Right cardiac atrium (tissue), 5 donors: ENCODE data around the gene CEP170B. TPM values are rescaled to one million over a fixed set of nuclear protein-coding genes. Genes with fewer than 3 reads are reported as not detected.
A peak's percentile ranks its signal among the peaks of the same experiment; 100 is the strongest.
"Not testable (repeated sequence)": the region's sequence is repeated elsewhere in the genome, so short reads cannot be mapped to it uniquely, and the experiment has no call there.

Experiments used
- ATAC-seq, 2 donors: fragments of 200-7000 bp; cut with Tn5 transposase; one replicate each; pipeline versions ENCODE4 v1.8.0 to v1.9.1; 2020; ENCODE audit warnings: moderate library complexity in 2 of 2, mild to moderate bottlenecking in 1 of 2
- DNase-seq, 3 donors: peaks; one replicate each; pipeline ENCODE4 v3.0.0-alpha.2; 2020
- H3K27ac ChIP-seq: one replicate; pipeline ENCODE4 v1.5.1; 2013; ENCODE audit warnings: mild to moderate bottlenecking, low read length, control low read depth, moderate library complexity
- H3K27me3 ChIP-seq: one replicate; pipeline ENCODE4 v1.6.1; 2013; ENCODE audit not compliant: control insufficient read depth, insufficient read depth
- H3K4me1 ChIP-seq: one replicate; pipeline ENCODE4 v1.6.1; 2013; ENCODE audit warnings: low read length; ENCODE audit not compliant: control insufficient read depth, insufficient read depth
- H3K4me3 ChIP-seq: one replicate; pipeline ENCODE4 v1.5.1; 2013; ENCODE audit warnings: low read length, control low read depth
- H3K9me3 ChIP-seq: one replicate; pipeline ENCODE4 v1.6.1; 2013; ENCODE audit warnings: low read length; ENCODE audit not compliant: control insufficient read depth
- WGBS: extraction: QIAGEN DNeasy Blood & Tissue Kit; methylation state at CpG from one replicate; pipeline ENCODE4 v1.1.7; 2013; 5-methylcytosine and 5-hydroxymethylcytosine counted together
- intact Hi-C, 4 donors: fragments of 100-400 bp; cut with DNase I; formaldehyde crosslinking; loops; one replicate each; pipeline versions ENCODE4 v1.11.0 to v1.14.0; 2022 to 2023
- polyA plus RNA-seq: library from polyadenylated mRNA; stranded (reverse); fragments of 200-250 nt; gene quantifications from one replicate; pipeline ENCODE4 v1.2.3, GENCODE V29; 2013
- total RNA-seq, 4 donors: library from RNA; stranded (reverse); fragmentation: NEBNext Ultra II Directional; extraction: Animal tissue kit (Norgen Biotek cat#: 25700); gene quantifications; one replicate each; pipeline ENCODE4 v1.2.1, GENCODE V29; 2021
- donor health status: healthy with polysubstance abuse.
- donor health status: DM: no; HTN: yes; CAD: no.
- donor health status: DM: no; HTN: no; CAD: no.
- donor health status: DM: no; HTN: yes; CAD: no; lungs with severe emphysema.
- donor health status: DM: yes; HTN: yes; CAD: no.

The CEP170B gene
- total and polyA plus RNA-seq, 5 donors: 8.4 to 19.1 (median 11.5) TPM

DNA sequence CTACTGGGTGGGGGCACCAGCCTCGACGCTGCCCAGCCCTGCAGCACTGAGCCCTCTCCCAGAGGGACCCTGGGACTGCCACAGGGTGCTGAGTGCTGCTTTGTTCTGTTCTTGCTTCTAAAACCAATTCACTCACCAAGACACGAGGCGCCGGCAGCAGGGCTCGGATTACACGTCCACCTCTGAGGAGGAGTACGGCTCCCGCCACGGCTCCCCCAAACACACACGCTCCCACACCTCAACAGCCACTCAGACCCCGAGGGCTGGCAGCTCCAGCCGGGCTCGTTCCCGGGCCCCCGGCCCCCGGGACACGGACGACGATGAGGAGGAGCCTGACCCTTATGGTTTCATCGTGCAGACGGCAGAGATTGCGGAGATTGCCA is 24.3 kb downstream of the CEP170B start:
- Histone ChIP-seq H3K27me3 (no peaks in the 10 kb centered on the region), H3K4me3 (no peak overlapping the region), H3K4me1 (no peaks in the 10 kb centered on the region), H3K27ac (no peak overlapping the region), H3K9me3 (no peaks in the 10 kb centered on the region)
- intact Hi-C loops: no loop called here
- ATAC-seq (no peak), DNase-seq (peak in 2 of 3 donors; percentile 37 to 42)
- WGBS: 92% methylated on average over 23 of the region's 23 CpGs

DNA sequence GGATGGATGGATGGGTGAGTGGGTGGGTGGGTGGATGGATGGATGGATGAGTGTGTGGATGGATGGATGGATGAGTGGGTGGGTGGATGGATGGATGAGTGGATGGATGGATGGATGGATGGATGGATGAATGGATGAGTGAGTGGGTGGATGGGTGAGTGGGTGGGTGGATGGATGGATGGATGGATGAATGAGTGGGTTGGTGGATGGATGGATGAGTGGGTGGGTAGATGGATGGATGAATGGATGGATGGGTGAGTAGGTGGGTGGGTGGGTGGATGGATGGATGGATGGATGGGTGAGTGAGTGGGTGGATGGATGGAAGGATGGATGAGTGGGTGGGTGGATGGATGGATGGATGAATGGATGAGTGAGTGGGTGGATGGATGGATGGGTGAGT is 25.2 kb downstream of the CEP170B start:
- intact Hi-C loops: loop anchor here in 2 of 4 donors (10.0 kb wide), 1 partner anchor 155 kb away; no protein-coding TSS in a partner anchor
- H3K4me1 ChIP-seq, H3K27ac ChIP-seq, H3K27me3 ChIP-seq, H3K9me3 ChIP-seq, H3K4me3 ChIP-seq, ATAC-seq, DNase-seq: not testable (repeated sequence)

DNA sequence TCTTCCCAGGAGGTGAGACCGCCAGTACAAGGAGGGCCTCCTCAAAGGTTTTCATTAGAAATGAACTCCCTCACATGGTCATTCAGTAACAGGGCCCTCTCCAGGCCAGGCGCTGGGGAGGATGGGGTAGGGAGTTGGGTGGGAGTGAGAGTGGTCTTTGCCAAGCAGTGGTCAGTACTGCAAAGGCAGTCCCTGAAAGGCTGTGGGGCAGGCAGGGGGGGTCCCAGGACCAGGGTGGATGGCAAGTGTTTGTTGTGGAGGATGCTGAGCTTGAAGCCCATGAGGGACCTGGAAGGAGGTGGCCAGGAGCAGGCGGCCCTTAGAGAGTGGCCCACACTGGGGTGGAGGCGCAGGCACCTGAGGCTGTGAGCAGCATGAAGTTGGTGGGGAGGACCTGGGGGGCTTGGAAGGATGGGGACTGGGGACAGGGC is 26.1 kb downstream of the CEP170B start:
- Histone ChIP-seq H3K4me1 (no peaks in the 10 kb centered on the region), H3K9me3 (no peaks in the 10 kb centered on the region), H3K27ac (no peak overlapping the region), H3K27me3 (no peaks in the 10 kb centered on the region), H3K4me3 (no peak overlapping the region)
- DNase-seq (no peak), ATAC-seq (no peak)
- intact Hi-C loops: loop anchor here in 2 of 4 donors (10.0 kb wide), 1 partner anchor 154 kb away; no protein-coding TSS in a partner anchor
- WGBS: 95% methylated on average over 4 of the region's 4 CpGs

DNA sequence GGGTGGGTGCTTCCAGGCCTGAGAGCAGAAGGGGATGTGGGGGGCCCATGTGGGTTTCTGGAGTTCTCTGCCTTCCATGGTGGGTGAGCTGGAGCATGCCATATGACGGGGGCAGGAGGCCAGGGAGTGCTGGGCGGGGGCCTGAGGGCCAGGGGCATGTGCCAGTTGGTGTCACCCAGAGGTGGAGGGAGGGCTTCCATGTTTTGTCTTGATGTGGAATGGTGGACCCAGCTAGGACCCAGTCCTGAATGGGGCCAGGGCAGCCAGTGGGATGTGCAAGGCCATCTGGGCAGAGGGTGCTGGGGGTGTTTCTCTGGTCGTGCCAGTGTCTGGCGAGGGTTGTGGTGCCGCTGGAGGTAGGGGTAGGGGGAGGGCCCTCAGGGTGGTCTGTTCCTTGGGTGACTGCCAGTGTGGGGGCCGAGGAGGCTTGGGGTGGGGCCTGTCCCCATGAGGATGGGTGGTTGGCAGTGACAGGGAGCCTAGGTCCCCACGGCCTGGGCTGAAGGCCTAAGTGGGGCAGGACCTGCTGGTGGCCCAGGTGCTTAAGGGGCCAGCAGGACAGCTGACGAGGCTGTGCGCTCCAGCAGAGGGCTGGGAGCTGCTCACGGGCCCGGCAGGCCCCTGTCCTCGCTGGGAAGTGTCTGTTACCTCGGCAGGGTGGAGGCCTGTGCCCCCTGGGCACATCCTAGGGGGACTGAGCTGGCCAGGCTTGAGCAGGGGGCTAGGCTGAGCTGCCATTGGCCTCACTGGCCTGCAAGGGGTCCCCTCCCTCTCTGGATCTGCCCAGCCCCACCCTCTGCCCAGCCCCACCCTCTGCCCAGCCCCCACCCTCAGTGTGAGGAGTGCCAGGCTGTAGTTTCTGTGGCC is 26.8 kb downstream of the CEP170B start:
- intact Hi-C loops: loop anchor here in 2 of 4 donors (10.0 kb wide), 1 partner anchor 153 kb away; no protein-coding TSS in a partner anchor
- WGBS: 70% methylated on average over 13 of the region's 13 CpGs
- DNase-seq: peak; percentile 17 to 50 (median 29)
- Histone ChIP-seq H3K27ac (no peak overlapping the region), H3K9me3 (no peaks in the 10 kb centered on the region), H3K4me1 (no peaks in the 10 kb centered on the region), H3K4me3 (no peak overlapping the region), H3K27me3 (no peaks in the 10 kb centered on the region)
- no peak for ATAC-seq

DNA sequence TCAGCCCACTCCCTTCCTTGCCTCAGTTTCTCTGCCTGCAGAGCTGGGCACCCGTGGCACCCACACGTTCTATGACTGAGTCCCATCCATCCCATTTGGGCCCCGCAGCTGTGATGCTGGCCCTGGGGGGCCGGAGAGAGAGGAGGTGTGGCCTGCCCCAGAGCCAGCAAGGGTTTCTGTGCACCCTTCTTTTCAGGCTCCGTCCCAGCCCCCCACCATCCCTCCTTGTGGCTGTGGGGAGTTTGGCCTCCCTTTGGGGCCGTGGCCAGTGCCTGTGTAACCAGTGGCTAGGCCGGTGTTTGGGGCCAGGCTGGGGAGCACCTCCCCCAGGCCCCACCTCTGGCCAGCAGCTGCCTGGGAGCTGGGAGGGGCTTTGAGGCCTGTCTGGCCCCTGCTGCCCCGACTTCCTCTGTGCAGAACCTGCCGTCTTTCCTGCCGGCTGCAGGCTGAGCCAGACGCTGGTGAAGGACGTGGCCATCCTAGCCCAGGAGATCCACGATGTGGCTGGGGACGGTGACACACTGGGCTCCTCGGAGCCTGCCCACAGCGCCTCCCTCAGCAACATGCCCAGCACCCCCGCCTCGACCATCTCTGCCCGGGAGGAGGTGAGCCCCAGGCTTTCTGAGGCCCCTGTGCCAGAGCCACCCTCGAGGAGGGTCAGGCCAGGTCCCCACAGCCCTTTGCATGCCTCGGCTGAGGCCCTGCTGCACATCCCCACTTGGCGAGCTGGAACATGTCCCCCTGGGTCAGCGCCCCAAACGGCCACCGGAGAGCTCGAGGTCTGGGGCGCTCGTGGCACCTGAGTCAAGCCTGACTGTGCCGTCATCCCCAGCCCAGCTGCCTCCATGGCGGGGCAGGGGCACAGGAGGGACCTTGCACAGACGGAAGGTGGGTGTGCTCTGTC is 27.7 kb downstream of the CEP170B start:
- H3K4me3 ChIP-seq: no peak overlapping the region
- DNase-seq (peak in 2 of 3 donors; percentile 12 to 60), ATAC-seq (no peak)
- no peaks in the 10 kb centered on the region for H3K27me3 ChIP-seq
- H3K27ac ChIP-seq: no peak overlapping the region
- intact Hi-C loops: loop anchor here in 2 of 4 donors (10.0 kb wide), 1 partner anchor 152 kb away; no protein-coding TSS in a partner anchor
- H3K4me1 ChIP-seq: no peaks in the 10 kb centered on the region
- H3K9me3 ChIP-seq: no peaks in the 10 kb centered on the region
- WGBS: 74% methylated on average over 31 of the region's 31 CpGs

DNA sequence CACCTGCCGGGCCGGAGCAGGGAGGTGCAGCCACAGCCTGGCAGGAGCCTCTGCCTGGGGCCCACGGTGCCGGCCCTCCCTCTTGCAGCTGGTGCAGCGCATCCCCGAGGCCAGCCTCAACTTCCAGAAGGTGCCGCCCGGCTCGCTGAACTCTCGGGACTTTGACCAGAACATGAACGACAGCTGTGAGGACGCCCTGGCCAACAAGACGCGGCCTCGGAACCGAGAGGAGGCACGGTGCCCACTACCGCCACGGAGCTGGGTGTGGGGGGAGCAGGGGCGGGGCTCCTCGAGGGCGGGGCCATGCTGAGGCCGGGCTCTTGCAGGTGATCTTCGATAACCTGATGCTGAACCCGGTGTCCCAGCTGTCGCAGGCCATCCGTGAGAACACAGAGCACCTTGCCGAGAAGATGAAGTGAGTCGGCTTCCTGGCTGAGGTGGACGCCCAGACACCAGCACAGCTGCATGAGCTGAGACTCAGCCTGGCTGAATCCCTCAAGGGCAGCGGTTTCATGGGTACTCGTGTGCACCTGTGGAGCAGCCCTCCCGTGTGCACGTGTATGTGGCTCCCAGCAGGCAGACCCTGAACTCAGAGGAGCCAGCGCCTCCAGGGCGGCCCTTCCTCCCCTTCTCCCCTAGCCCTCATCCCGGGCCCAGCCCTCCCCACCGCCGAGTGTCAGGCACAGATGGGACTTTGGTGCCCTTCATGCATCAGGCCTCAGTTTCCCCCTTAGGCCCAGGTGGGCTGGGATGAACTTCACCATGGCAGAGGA is 28.6 kb downstream of the CEP170B start:
- 83% methylated on average over 39 of the region's 39 CpGs for WGBS
- DNase-seq (peak in 2 of 3 donors; percentile 16 to 64), ATAC-seq (no peak)
- intact Hi-C loops: loop anchor here in 2 of 4 donors (10.0 kb wide), 1 partner anchor 151 kb away; no protein-coding TSS in a partner anchor
- H3K9me3 ChIP-seq: no peaks in the 10 kb centered on the region
- no peaks in the 10 kb centered on the region for H3K4me1 ChIP-seq
- no peak overlapping the region for H3K27ac ChIP-seq
- H3K4me3 ChIP-seq: no peak overlapping the region
- H3K27me3 ChIP-seq: no peaks in the 10 kb centered on the region

DNA sequence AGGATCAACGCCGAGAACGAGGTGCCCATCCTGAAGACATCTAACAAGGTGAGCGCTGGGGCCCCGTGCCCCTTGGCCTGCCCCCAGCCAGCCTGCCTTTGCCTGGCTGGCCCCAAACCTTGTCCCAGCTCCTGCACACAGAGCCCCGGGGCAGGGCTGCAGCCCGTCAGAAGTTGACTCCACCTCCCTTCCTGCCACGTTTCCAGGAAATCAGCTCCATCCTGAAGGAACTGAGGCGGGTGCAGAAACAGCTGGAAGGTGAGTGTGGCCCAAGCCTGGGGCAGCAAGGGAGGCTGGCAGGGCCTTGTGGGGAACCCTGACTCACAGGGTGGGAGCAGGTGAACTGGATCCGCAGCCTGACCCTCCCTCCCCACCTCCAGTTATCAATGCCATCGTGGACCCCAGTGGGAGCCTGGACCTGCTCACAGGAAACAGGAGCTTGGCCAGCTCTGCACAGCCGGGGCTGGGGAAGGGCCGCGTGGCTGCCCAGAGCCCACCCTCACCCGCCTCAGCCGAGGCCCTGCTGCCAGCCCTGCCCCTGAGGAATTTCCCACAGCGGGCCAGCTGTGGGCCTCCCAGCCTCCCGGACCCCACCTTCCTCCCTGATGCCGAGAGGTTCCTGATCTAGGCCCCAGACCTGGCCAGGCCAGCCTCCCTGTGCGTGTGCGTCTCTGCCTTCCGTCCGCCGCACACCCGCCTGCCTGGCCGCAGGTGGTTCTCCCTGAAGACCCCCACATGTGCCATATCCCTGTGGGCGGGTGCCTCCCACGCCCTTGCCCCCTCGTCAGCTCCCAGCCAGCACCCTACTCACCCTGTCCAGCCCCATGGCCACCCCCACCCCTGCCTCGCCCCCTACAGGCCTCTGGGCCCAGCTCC is 29.5 kb downstream of the CEP170B start:
- H3K9me3 ChIP-seq: no peaks in the 10 kb centered on the region
- ATAC-seq (peak in 1 of 2 donors; percentile 6), DNase-seq (peak; percentile 17 to 56 (median 46))
- H3K4me1 ChIP-seq: no peaks in the 10 kb centered on the region
- H3K27ac ChIP-seq: no peak overlapping the region
- no peaks in the 10 kb centered on the region for H3K27me3 ChIP-seq
- H3K4me3 ChIP-seq: no peak overlapping the region
- intact Hi-C loops: loop anchor here in 3 of 4 donors (5.0 to 10.0 kb wide), 2 partner anchors 150 to 153 kb away; no protein-coding TSS in a partner anchor
- 77% methylated on average over 30 of the region's 30 CpGs for WGBS

DNA sequence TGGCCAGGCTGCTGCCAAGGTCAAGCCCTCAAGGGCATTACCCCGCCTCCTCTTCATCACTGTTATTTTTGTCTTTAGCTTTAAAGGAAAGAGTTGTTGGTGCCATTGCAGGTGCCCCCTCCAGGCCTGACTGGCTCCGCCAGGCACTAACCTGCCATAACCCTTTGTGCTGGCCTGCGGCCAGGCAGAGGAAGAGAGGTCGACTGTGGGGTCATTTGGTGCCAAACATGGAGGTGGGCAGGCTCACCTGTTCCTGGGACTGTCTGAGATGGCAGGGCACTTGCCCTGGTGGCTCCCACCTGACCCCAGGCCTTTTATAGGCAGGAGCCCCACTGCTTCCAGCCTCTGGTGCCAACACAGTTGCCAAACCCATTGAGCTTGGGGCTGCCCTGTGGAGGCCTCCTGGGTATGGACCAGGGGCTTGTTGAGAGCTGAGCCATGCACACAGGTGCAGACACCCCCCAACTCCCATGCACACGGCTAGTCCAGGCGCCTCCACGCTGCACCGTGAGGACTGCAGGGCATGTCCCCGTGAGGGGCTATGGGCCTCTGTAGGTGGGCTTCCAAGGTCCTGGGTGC is 30.2 kb downstream of the CEP170B start:
- intact Hi-C loops: loop anchor here in 3 of 4 donors (5.0 to 10.0 kb wide), 2 partner anchors 150 to 152 kb away; no protein-coding TSS in a partner anchor
- DNase-seq (peak in 2 of 3 donors; percentile 15 to 49), ATAC-seq (peak in 1 of 2 donors; percentile 12)
- Histone ChIP-seq H3K27ac (no peak overlapping the region), H3K9me3 (no peaks in the 10 kb centered on the region), H3K4me3 (no peak overlapping the region), H3K4me1 (no peaks in the 10 kb centered on the region), H3K27me3 (no peaks in the 10 kb centered on the region)
- WGBS: 70% methylated on average over 9 of the region's 9 CpGs
